Measurements from ENCODE around the gene BACE2.
"Not testable (repeated sequence)": the region's sequence is repeated elsewhere in the genome, so short reads cannot be mapped to it uniquely, and the experiment has no call there.

The BACE2 gene

GRCh38 chr21:41182547-41182946, 14.6 kb downstream of the BACE2 start:
- no peak for TF ChIP-seq CTCF (IDR thresholded peaks at IDR 0.05; ENCODE audit: extremely low read depth, missing control alignments)
- DNase-seq (ENCODE audit: low spot score), result no peak

- DNase-seq (ENCODE audit: low spot score), result no peak
- TF ChIP-seq CTCF (IDR thresholded peaks at IDR 0.05; ENCODE audit: extremely low read depth, missing control alignments), result no peak
Observed at GRCh38 chr21:41183575-41183974, 15.6 kb downstream of the BACE2 start.

- no peak for TF ChIP-seq CTCF (IDR thresholded peaks at IDR 0.05; ENCODE audit: extremely low read depth, missing control alignments)
- DNase-seq (ENCODE audit: low spot score), result no peak
Observed at GRCh38 chr21:41185802-41186201, 17.8 kb downstream of the BACE2 start.

- no peak for DNase-seq (ENCODE audit: low spot score)
- TF ChIP-seq CTCF (IDR thresholded peaks at IDR 0.05; ENCODE audit: extremely low read depth, missing control alignments), result no peak
Observed at GRCh38 chr21:41186755-41187536, 19.0 kb downstream of the BACE2 start.

- no peak for TF ChIP-seq CTCF (IDR thresholded peaks at IDR 0.05; ENCODE audit: extremely low read depth, missing control alignments)
- no peak for DNase-seq (ENCODE audit: low spot score)
Observed at GRCh38 chr21:41187537-41188025, 19.6 kb downstream of the BACE2 start.

- TF ChIP-seq CTCF (IDR thresholded peaks at IDR 0.05; ENCODE audit: extremely low read depth, missing control alignments), result no peak
- no peak for DNase-seq (ENCODE audit: low spot score)
Observed at GRCh38 chr21:41188486-41189149, 20.7 kb downstream of the BACE2 start.

- no peak for TF ChIP-seq CTCF (IDR thresholded peaks at IDR 0.05; ENCODE audit: extremely low read depth, missing control alignments)
- DNase-seq (ENCODE audit: low spot score), result no peak
Observed at GRCh38 chr21:41189150-41189745, 21.3 kb downstream of the BACE2 start.

GRCh38 chr21:41192552-41192951, 24.6 kb downstream of the BACE2 start:
- DNase-seq (ENCODE audit: low spot score), result not testable (repeated sequence)
